Testis (tissue), 3 donors: Measurements from ENCODE around the gene AGPAT1. TPM values are rescaled to one million over a fixed set of nuclear protein-coding genes. Genes with fewer than 3 reads are reported as not detected.

Experiments
- DNase-seq: peaks from one replicate; pipeline ENCODE4 v3.0.0-alpha.2; 2019
- H3K27ac ChIP-seq, 2 donors: fragments of 200-600 bp; sonication (generic); one replicate each; pipeline ENCODE4 v1.5.1; 2019
- H3K27me3 ChIP-seq: fragments of 200-600 bp; sonication (generic); one replicate; pipeline ENCODE4 v1.5.1; 2019
- H3K36me3 ChIP-seq: fragments of 200-600 bp; sonication (generic); one replicate; pipeline ENCODE4 v1.5.1; 2017; ENCODE audit warnings: low read depth; ENCODE audit errors: missing control alignments
- H3K4me1 ChIP-seq: fragments of 200-600 bp; sonication (generic); one replicate; pipeline ENCODE4 v1.5.1; 2019
- H3K4me3 ChIP-seq, 2 donors: fragments of 200-600 bp; sonication (generic); one replicate each; pipeline ENCODE4 v1.5.1; 2017 to 2019
- H3K9me3 ChIP-seq: fragments of 200-600 bp; sonication (generic); one replicate; pipeline ENCODE4 v1.5.1; 2017
- POLR2A ChIP-seq: fragments of 450-650 bp; IDR thresholded peaks from one replicate; pipeline ENCODE4 v1.6.1; 2017; ENCODE audit warnings: antibody characterized with exemption, mild to moderate bottlenecking, moderate library complexity
- WGBS, 2 donors: methylation state at CpG; one replicate each; pipeline ENCODE4 v1.1.5; 2018; 5-methylcytosine and 5-hydroxymethylcytosine counted together
- intact Hi-C: fragments of 100-400 bp; cut with DNase I; formaldehyde crosslinking; loops from one replicate; pipeline ENCODE4 v1.15.1; 2023; ENCODE audit warnings: low total_unique reads
- polyA plus RNA-seq: library from polyadenylated mRNA; stranded (reverse); fragments of 350-450 nt; fragmentation: Illumina TruSeq; extraction: RNeasy Lipid Tissue Mini Kit (QIAGEN cat#74804); gene quantifications from one replicate; pipeline ENCODE4 v1.2.3, GENCODE V29; 2014; ENCODE audit warnings: low read depth, low replicate concordance; ENCODE audit not compliant: insufficient read depth
- total RNA-seq, 2 donors: library from RNA; depleted of rRNA; stranded (reverse); fragments of >200 nt; gene quantifications; one replicate each; pipeline ENCODE4 v1.2.3, GENCODE V29; 2016
- TF ChIP-seq, protein P1 (sequence below), 3 experiments: fragments of 450-650 bp in 2 of 3; fragments of 200-600 bp in 1 of 3; sonication (generic) in 1 of 3; IDR thresholded peaks; one replicate each; pipeline ENCODE4 v1.5.1; 2016 to 2019; ENCODE audit warnings: antibody characterized with exemption in 3 of 3, mild to moderate bottlenecking in 2 of 3, moderate library complexity in 1 of 3

AGPAT1 gene
- total and polyA plus RNA-seq, 3 donors from 2014 or later = 107 to 158 (median 115) TPM

DNA sequence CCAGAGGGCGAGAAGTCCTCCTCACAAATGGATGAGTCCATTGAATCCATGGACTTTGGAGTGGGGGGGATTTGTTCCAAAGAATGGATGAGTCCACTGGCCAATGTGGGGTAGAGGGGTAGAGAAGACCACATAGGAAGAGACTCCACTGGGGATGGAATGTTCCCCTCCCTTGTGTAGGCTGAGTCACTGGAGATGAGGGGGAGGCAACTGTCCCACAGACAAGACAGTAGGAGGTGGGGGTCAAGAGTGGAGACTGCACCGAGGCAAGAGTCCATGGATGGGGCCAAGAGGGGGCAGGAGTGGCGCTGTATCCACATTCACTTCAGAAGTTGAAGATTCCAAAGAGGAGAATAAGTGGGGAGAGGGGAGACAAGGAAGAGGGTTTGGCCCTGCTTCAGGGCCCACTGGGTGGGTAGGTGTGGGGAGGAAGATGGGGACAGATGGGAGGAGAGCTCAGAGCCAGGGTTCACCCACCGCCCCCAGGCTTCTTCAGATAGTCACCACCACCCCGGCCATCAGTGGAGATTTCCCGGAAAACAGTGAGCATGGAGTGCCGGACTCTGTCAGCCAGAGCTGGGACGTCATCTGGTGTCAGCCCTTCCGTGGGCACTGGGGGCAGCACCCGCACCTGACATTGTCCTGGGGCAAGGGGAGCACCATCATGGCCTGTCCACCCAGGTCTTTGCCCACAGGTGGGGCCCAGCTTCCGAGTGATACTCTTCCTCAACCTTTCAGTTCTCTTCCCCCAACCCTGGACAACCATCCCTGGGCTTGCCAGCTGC is 6.9 kb downstream of the AGPAT1 start:
- Histone ChIP-seq H3K36me3 (no peaks in the 10 kb centered on the region), H3K4me3 (no peak overlapping the region), H3K27me3 (no peaks in the 10 kb centered on the region), H3K9me3 (no peaks in the 10 kb centered on the region), H3K4me1 (peaks cover 11% of the 10 kb centered on the region), H3K27ac (peak overlapping the region in 1 of 2 donors; percentile 41)
- intact Hi-C loops = no loop called here
- whole genome bisulfite sequencing, 2 donors = 68 to 77% methylated on average over 8 to 11 of the region's 11 CpGs
- TF ChIP-seq POLR2A = no peak
- TF ChIP-seq, protein P1, sequence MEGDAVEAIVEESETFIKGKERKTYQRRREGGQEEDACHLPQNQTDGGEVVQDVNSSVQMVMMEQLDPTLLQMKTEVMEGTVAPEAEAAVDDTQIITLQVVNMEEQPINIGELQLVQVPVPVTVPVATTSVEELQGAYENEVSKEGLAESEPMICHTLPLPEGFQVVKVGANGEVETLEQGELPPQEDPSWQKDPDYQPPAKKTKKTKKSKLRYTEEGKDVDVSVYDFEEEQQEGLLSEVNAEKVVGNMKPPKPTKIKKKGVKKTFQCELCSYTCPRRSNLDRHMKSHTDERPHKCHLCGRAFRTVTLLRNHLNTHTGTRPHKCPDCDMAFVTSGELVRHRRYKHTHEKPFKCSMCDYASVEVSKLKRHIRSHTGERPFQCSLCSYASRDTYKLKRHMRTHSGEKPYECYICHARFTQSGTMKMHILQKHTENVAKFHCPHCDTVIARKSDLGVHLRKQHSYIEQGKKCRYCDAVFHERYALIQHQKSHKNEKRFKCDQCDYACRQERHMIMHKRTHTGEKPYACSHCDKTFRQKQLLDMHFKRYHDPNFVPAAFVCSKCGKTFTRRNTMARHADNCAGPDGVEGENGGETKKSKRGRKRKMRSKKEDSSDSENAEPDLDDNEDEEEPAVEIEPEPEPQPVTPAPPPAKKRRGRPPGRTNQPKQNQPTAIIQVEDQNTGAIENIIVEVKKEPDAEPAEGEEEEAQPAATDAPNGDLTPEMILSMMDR (IDR thresholded peaks at IDR 0.05) = no peak
- no peak for DNase-seq

DNA sequence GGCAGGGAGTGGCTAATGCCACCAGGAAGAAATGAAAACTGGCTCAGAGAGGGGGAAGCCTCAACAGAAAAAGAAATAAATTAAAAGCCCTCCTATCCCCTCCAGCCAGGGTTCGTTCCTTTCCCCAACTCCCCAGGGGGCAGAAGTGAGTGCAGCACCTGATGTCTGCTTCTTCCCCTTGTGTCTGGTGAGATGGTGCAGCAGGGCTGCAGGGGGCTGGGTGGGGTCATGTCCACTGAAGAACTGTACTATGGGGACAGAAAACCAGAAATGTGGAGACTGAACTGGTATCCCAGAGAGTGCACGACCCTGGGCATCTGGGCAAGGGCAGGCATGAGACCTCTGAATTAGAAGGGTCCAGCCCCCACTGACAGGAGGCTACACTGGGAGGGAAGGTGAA is 7.5 kb downstream of the AGPAT1 start:
- DNase-seq = no peak
- Histone ChIP-seq H3K4me3 (no peak overlapping the region), H3K27ac (peak overlapping the region in 1 of 2 donors; percentile 41), H3K36me3 (no peaks in the 10 kb centered on the region), H3K9me3 (no peaks in the 10 kb centered on the region), H3K27me3 (no peaks in the 10 kb centered on the region), H3K4me1 (peaks cover 11% of the 10 kb centered on the region)
- no peak for TF ChIP-seq POLR2A
- TF ChIP-seq, protein P1 (IDR thresholded peaks at IDR 0.05) = no peak
- 66 to 72% methylated on average over 2 of the region's 2 CpGs for WGBS, 2 donors
- intact Hi-C loops = no loop called here

DNA sequence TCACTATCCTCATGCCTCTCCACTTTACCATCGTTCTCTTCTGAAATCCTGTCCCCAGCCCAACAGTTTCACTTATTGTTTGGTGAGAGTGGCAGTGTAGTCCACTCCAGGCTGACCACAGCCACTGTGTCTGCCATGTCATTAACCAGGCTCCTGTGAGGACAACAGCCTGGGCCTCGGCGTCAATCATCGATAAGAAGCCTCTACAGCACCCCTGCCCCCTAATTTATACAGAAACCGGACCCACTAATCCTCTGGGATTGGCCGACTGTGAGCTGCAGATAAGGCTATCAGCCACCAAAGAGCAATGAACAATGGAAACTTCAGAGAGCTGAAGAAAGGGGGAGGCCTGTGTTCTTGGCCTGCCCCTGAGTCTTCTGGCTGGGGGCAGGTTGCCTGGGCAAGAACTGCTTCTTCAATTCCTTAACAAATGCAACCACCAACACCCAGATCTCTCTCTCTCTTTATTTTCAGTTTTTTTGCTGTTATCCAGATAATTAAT is 8.1 kb downstream of the AGPAT1 start:
- H3K4me3 ChIP-seq = no peak overlapping the region
- no peaks in the 10 kb centered on the region for H3K9me3 ChIP-seq
- no peaks in the 10 kb centered on the region for H3K27me3 ChIP-seq
- no peak for TF ChIP-seq POLR2A
- TF ChIP-seq, protein P1 (IDR thresholded peaks at IDR 0.05) = no peak
- peaks cover 11% of the 10 kb centered on the region for H3K4me1 ChIP-seq
- 53 to 68% methylated on average over 6 of the region's 6 CpGs for WGBS, 2 donors
- H3K36me3 ChIP-seq = no peaks in the 10 kb centered on the region
- peak overlapping the region; percentile 40 to 41 for H3K27ac ChIP-seq
- intact Hi-C loops = no loop called here
- peak; percentile 79 for DNase-seq

DNA sequence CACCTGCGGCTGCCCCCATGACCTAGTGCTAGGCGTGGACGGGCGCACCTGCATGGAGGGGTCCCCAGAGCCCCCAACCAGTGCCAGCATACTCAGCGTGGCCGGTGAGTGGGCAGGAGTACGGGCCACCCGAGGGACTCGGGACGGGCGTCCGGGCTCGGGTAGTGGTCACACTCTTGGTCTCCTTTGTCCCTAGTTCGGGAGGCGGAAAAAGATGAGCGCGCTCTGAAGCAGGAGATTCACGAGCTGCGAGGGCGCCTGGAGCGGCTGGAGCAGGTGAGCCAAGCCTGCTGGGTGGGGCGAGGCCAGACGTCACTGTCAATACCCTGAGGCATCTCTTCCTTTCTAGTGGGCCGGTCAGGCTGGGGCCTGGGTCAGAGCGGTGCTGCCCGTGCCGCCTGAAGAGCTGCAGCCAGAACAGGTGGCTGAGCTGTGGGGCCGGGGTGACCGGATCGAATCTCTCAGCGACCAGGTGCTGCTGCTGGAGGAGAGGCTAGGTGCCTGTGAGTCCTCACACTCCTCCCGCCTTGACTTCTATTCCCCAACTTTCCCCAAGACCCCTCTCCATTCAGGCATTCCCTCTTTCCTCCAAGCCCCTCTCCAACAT is 8.6 kb downstream of the AGPAT1 start:
- intact Hi-C loops = no loop called here
- no peaks in the 10 kb centered on the region for H3K36me3 ChIP-seq
- no peak for DNase-seq
- WGBS, 2 donors = 84 to 85% methylated on average over 30 to 32 of the region's 32 CpGs
- no peak overlapping the region for H3K4me3 ChIP-seq
- no peaks in the 10 kb centered on the region for H3K27me3 ChIP-seq
- TF ChIP-seq POLR2A = no peak
- TF ChIP-seq, protein P1 (IDR thresholded peaks at IDR 0.05) = no peak
- H3K4me1 ChIP-seq = peaks cover 11% of the 10 kb centered on the region
- H3K9me3 ChIP-seq = no peaks in the 10 kb centered on the region
- H3K27ac ChIP-seq = peak overlapping the region; percentile 40 to 41
